IPS-15b (cell line): ENCODE data around the gene PER1.
"Not testable (repeated sequence)": the region's sequence is repeated elsewhere in the genome, so short reads cannot be mapped to it uniquely, and the experiment has no call there.

Experiments used
- H3K27me3 ChIP-seq: one replicate; pipeline ENCODE4 v1.6.1; 2013; ENCODE audit warnings: low read length; ENCODE audit not compliant: control insufficient read depth, insufficient read depth
- H3K36me3 ChIP-seq: one replicate; pipeline ENCODE4 v1.6.1; 2013; ENCODE audit warnings: low read length; ENCODE audit not compliant: control insufficient read depth, insufficient read depth
- H3K4me1 ChIP-seq: one replicate; pipeline ENCODE4 v1.6.1; 2013; ENCODE audit warnings: mild to moderate bottlenecking, low read length; ENCODE audit not compliant: control insufficient read depth, insufficient read depth
- H3K4me3 ChIP-seq: one replicate; pipeline ENCODE4 v1.5.1; 2013; ENCODE audit warnings: low read depth, low read length
- H3K9ac ChIP-seq: one replicate; pipeline ENCODE4 v1.6.1; 2013; ENCODE audit warnings: low read depth, mild to moderate bottlenecking, low read length
- H3K9me3 ChIP-seq: one replicate; pipeline ENCODE4 v1.6.1; 2013; ENCODE audit warnings: mild to moderate bottlenecking, low read length; ENCODE audit not compliant: control insufficient read depth, insufficient read depth

The PER1 gene

GRCh38 chr17:8108972-8109660 is 43.1 kb downstream of the PER1 start:
- Histone ChIP-seq H3K4me1 (peaks cover 3% of the 10 kb centered on the region), H3K27me3 (peaks cover 53% of the 10 kb centered on the region), H3K4me3 (peak overlapping the region; percentile 32), H3K36me3 (no peaks in the 10 kb centered on the region), H3K9me3 (no peaks in the 10 kb centered on the region), H3K9ac (no peak overlapping the region)

GRCh38 chr17:8106980-8107379 is 45.2 kb downstream of the PER1 start:
- not testable (repeated sequence) for H3K9me3 ChIP-seq, H3K9ac ChIP-seq, H3K4me3 ChIP-seq, H3K4me1 ChIP-seq, H3K36me3 ChIP-seq
- H3K27me3 ChIP-seq: peaks cover 38% of the 10 kb centered on the region

GRCh38 chr17:8105957-8106398 is 46.2 kb downstream of the PER1 start:
- Histone ChIP-seq H3K4me3 (no peak overlapping the region), H3K27me3 (peaks cover 28% of the 10 kb centered on the region), H3K36me3 (no peaks in the 10 kb centered on the region), H3K9ac (no peak overlapping the region), H3K4me1 (peaks cover 3% of the 10 kb centered on the region), H3K9me3 (no peaks in the 10 kb centered on the region)

- no peaks in the 10 kb centered on the region for H3K9me3 ChIP-seq
- H3K36me3 ChIP-seq: no peaks in the 10 kb centered on the region
- no peak overlapping the region for H3K4me3 ChIP-seq
- H3K9ac ChIP-seq: no peak overlapping the region
- H3K4me1 ChIP-seq: no peaks in the 10 kb centered on the region
- peaks cover 18% of the 10 kb centered on the region for H3K27me3 ChIP-seq
Observed at GRCh38 chr17:8104911-8105310, 47.3 kb downstream of the PER1 start.

- Histone ChIP-seq H3K4me1 (no peaks in the 10 kb centered on the region), H3K36me3 (no peaks in the 10 kb centered on the region), H3K9ac (no peak overlapping the region), H3K9me3 (no peaks in the 10 kb centered on the region), H3K27me3 (peaks cover 7% of the 10 kb centered on the region), H3K4me3 (no peak overlapping the region)
Observed at GRCh38 chr17:8103549-8103948, 48.7 kb downstream of the PER1 start.

- no peaks in the 10 kb centered on the region for H3K27me3 ChIP-seq
- H3K9me3 ChIP-seq: no peaks in the 10 kb centered on the region
- H3K4me1 ChIP-seq: no peaks in the 10 kb centered on the region
- no peak overlapping the region for H3K9ac ChIP-seq
- H3K36me3 ChIP-seq: no peaks in the 10 kb centered on the region
- no peak overlapping the region for H3K4me3 ChIP-seq
Observed at GRCh38 chr17:8101721-8102120, 50.5 kb downstream of the PER1 start.

- Histone ChIP-seq H3K4me3 (no peak overlapping the region), H3K27me3 (peaks cover 4% of the 10 kb centered on the region), H3K36me3 (no peaks in the 10 kb centered on the region), H3K9me3 (no peaks in the 10 kb centered on the region), H3K4me1 (no peaks in the 10 kb centered on the region), H3K9ac (no peak overlapping the region)
Observed at GRCh38 chr17:8100763-8101162, 51.4 kb downstream of the PER1 start.

- Histone ChIP-seq H3K27me3 (peaks cover 4% of the 10 kb centered on the region), H3K36me3 (no peaks in the 10 kb centered on the region), H3K9me3 (no peaks in the 10 kb centered on the region), H3K4me1 (no peaks in the 10 kb centered on the region), H3K9ac (no peak overlapping the region), H3K4me3 (no peak overlapping the region)
Observed at GRCh38 chr17:8100111-8100510, 52.1 kb downstream of the PER1 start.

GRCh38 chr17:8096541-8096940 is 55.7 kb downstream of the PER1 start:
- H3K4me1 ChIP-seq: no peaks in the 10 kb centered on the region
- peaks cover 13% of the 10 kb centered on the region for H3K27me3 ChIP-seq
- no peak overlapping the region for H3K9ac ChIP-seq
- no peaks in the 10 kb centered on the region for H3K36me3 ChIP-seq
- H3K4me3 ChIP-seq: no peak overlapping the region
- no peaks in the 10 kb centered on the region for H3K9me3 ChIP-seq

GRCh38 chr17:8095361-8095760 is 56.8 kb downstream of the PER1 start:
- Histone ChIP-seq H3K9ac (no peak overlapping the region), H3K4me1 (no peaks in the 10 kb centered on the region), H3K4me3 (no peak overlapping the region), H3K9me3 (no peaks in the 10 kb centered on the region), H3K27me3 (peaks cover 13% of the 10 kb centered on the region), H3K36me3 (no peaks in the 10 kb centered on the region)

GRCh38 chr17:8091033-8091687 is 61.0 kb downstream of the PER1 start:
- peaks cover 20% of the 10 kb centered on the region for H3K27me3 ChIP-seq
- H3K4me1 ChIP-seq: no peaks in the 10 kb centered on the region
- no peaks in the 10 kb centered on the region for H3K36me3 ChIP-seq
- H3K4me3 ChIP-seq: no peak overlapping the region
- H3K9me3 ChIP-seq: no peaks in the 10 kb centered on the region
- no peak overlapping the region for H3K9ac ChIP-seq
